ENCODE results near the gene CSNK1D.

GRCh38 chr17:82267575-82268379, 5.7 kb downstream of the CSNK1D start:
- TF ChIP-seq, protein P1, sequence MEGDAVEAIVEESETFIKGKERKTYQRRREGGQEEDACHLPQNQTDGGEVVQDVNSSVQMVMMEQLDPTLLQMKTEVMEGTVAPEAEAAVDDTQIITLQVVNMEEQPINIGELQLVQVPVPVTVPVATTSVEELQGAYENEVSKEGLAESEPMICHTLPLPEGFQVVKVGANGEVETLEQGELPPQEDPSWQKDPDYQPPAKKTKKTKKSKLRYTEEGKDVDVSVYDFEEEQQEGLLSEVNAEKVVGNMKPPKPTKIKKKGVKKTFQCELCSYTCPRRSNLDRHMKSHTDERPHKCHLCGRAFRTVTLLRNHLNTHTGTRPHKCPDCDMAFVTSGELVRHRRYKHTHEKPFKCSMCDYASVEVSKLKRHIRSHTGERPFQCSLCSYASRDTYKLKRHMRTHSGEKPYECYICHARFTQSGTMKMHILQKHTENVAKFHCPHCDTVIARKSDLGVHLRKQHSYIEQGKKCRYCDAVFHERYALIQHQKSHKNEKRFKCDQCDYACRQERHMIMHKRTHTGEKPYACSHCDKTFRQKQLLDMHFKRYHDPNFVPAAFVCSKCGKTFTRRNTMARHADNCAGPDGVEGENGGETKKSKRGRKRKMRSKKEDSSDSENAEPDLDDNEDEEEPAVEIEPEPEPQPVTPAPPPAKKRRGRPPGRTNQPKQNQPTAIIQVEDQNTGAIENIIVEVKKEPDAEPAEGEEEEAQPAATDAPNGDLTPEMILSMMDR (IDR thresholded peaks at IDR 0.05): no peak
- TF ChIP-seq POLR2A (IDR thresholded peaks at IDR 0.05): no peak

Measured in testis (tissue), 2 donors.